GM18507 (cell line): ENCODE measurements around the gene TRIM54.
"Not testable (repeated sequence)": the region's sequence is repeated elsewhere in the genome, so short reads cannot be mapped to it uniquely, and the experiment has no call there.

ENCODE experiments used
- DNase-seq: peaks from one replicate; pipeline ENCODE4 v3.0.0; 2011; ENCODE audit warnings: low read depth; ENCODE audit not compliant: insufficient read length; ENCODE audit errors: extremely low spot score
- FAIRE-seq: peaks from 2 replicates; lab custom pipeline; 2011; peaks lifted over from hg19 to GRCh38; lab: Jason Lieb, UNC

TRIM54 gene

GRCh38 chr2:27307545-27308358 is 25.5 kb downstream of the TRIM54 start:
- FAIRE-seq, result no peak
- no peak for DNase-seq

GRCh38 chr2:27308359-27308881 is 26.2 kb downstream of the TRIM54 start, which contains the start of gene UCN:
UCN (minus strand) TSS chr2:27308445; CDS start chr2:27307895, 550 bp downstream.
- no peak for DNase-seq
- no peak for FAIRE-seq

GRCh38 chr2:27309651-27310050 is 27.4 kb downstream of the TRIM54 start:
- FAIRE-seq (no peak), DNase-seq (no peak)

- no peak for FAIRE-seq
- DNase-seq, result no peak
Measured at GRCh38 chr2:27312152-27312551, 29.9 kb downstream of the TRIM54 start.

GRCh38 chr2:27313882-27314645 is 31.8 kb downstream of the TRIM54 start:
- DNase-seq, result no peak
- no peak for FAIRE-seq

- FAIRE-seq (no peak), DNase-seq (no peak)
Measured at GRCh38 chr2:27314709-27315108, 32.5 kb downstream of the TRIM54 start.

GRCh38 chr2:27315122-27315521 is 32.9 kb downstream of the TRIM54 start:
- FAIRE-seq (no peak), DNase-seq (no peak)

GRCh38 chr2:27316655-27317412 is 34.6 kb downstream of the TRIM54 start:
- FAIRE-seq (no peak), DNase-seq (no peak)

- not testable (repeated sequence) for DNase-seq, FAIRE-seq
Measured at GRCh38 chr2:27319839-27320238, 37.6 kb downstream of the TRIM54 start.

- FAIRE-seq (no peak), DNase-seq (no peak)
Measured at GRCh38 chr2:27320958-27321543, 38.8 kb downstream of the TRIM54 start.

- FAIRE-seq (no peak), DNase-seq (no peak)
Measured at GRCh38 chr2:27322301-27322765, 40.1 kb downstream of the TRIM54 start.

- FAIRE-seq (peak; percentile 93), DNase-seq (peak; percentile 95)
Measured at GRCh38 chr2:27322766-27323595, 40.8 kb downstream of the TRIM54 start, which contains the start of gene MPV17. MPV17 (minus strand) TSS chr2:27323097; CDS start chr2:27322517, 580 bp downstream.

- FAIRE-seq (no peak), DNase-seq (no peak)
Measured at GRCh38 chr2:27323596-27324285, 41.5 kb downstream of the TRIM54 start.

- no peak for FAIRE-seq
- DNase-seq, result no peak
Measured at GRCh38 chr2:27324720-27325119, 42.5 kb downstream of the TRIM54 start.

- DNase-seq (no peak), FAIRE-seq (no peak)
Measured at GRCh38 chr2:27335311-27335710, 53.1 kb downstream of the TRIM54 start.

GRCh38 chr2:27336173-27336572 is 53.9 kb downstream of the TRIM54 start:
- DNase-seq (no peak), FAIRE-seq (no peak)

- DNase-seq, result no peak
- FAIRE-seq, result no peak
Measured at GRCh38 chr2:27347641-27348040, 65.4 kb downstream of the TRIM54 start.
